Gastroesophageal sphincter (tissue), 4 donors: Measurements from ENCODE around the gene GIMAP8. TPM values are rescaled to one million over a fixed set of nuclear protein-coding genes. Genes with fewer than 3 reads are reported as not detected.

ENCODE experiments used
- ATAC-seq: fragments of 150-250 bp; one replicate; pipeline ENCODE4 v1.9.1; 2016; ENCODE audit warnings: mild to moderate bottlenecking, moderate library complexity
- H3K27ac ChIP-seq, 4 donors: fragments of 200-600 bp; sonication (generic) in 3 of 4; 1 replicate in 3 of 4; 2 replicates in 1 of 4; pipeline ENCODE4 v1.5.1; 2016 to 2019
- H3K27me3 ChIP-seq: fragments of 200-600 bp; sonication (generic); one replicate; pipeline ENCODE4 v1.5.1; 2019
- H3K36me3 ChIP-seq, 2 donors: fragments of 200-600 bp; sonication (generic); one replicate each; pipeline ENCODE4 v1.5.1; 2019; ENCODE audit warnings: control low read depth in 1 of 2
- H3K4me1 ChIP-seq, 3 donors: fragments of 200-600 bp; sonication (generic); 1 replicate in 2 of 3; 2 replicates in 1 of 3; pipeline ENCODE4 v1.5.1; 2016 to 2019; ENCODE audit warnings: control low read depth in 2 of 3
- H3K4me3 ChIP-seq, 2 donors: fragments of 200-600 bp; sonication (generic); one replicate each; pipeline ENCODE4 v1.5.1; 2019; ENCODE audit warnings: mild to moderate bottlenecking in 1 of 2, moderate library complexity in 1 of 2
- H3K9me3 ChIP-seq, 3 donors: fragments of 200-600 bp; sonication (generic); one replicate each; pipeline ENCODE4 v1.5.1; 2017 to 2019; ENCODE audit warnings: control low read depth in 2 of 3
- EP300 ChIP-seq: sonication (generic); formaldehyde crosslinking; IDR thresholded peaks from one replicate; pipeline ENCODE4 v1.6.1; 2017; ENCODE audit warnings: antibody characterized with exemption, mild to moderate bottlenecking
- POLR2A ChIP-seq, 2 donors: fragments of 450-650 bp; IDR thresholded peaks; one replicate each; pipeline ENCODE4 v1.6.1; 2017; ENCODE audit warnings: antibody characterized with exemption in 2 of 2, mild to moderate bottlenecking in 2 of 2, moderate library complexity in 1 of 2
- POLR2AphosphoS5 ChIP-seq: sonication (generic); formaldehyde crosslinking; IDR thresholded peaks from one replicate; pipeline ENCODE4 v1.6.1; 2017; ENCODE audit warnings: antibody characterized with exemption
- WGBS, 2 donors: methylation state at CpG; one replicate each; pipeline ENCODE4 v1.1.5; 2018; ENCODE audit warnings: low coverage in 1 of 2; 5-methylcytosine and 5-hydroxymethylcytosine counted together
- total RNA-seq, 4 donors: library from RNA; depleted of rRNA; stranded (reverse); fragments of >200 nt; gene quantifications; one replicate each; pipeline ENCODE4 v1.1.0, GENCODE V29; 2016
- TF ChIP-seq, protein P1 (sequence below), 4 experiments: fragments of 200-600 bp in 2 of 4; fragments of 450-650 bp in 2 of 4; sonication (generic) in 1 of 4; IDR thresholded peaks; one replicate each; pipeline ENCODE4 v1.5.1; 2017 to 2019; ENCODE audit warnings: antibody characterized with exemption in 4 of 4, mild to moderate bottlenecking in 2 of 4, moderate library complexity in 2 of 4

Gene GIMAP8
- 10 to 100 TPM in 3 of 4 donors, 1 to 10 TPM in 1; 6.1 to 19.1 (median 12.5) TPM for total RNA-seq

DNA sequence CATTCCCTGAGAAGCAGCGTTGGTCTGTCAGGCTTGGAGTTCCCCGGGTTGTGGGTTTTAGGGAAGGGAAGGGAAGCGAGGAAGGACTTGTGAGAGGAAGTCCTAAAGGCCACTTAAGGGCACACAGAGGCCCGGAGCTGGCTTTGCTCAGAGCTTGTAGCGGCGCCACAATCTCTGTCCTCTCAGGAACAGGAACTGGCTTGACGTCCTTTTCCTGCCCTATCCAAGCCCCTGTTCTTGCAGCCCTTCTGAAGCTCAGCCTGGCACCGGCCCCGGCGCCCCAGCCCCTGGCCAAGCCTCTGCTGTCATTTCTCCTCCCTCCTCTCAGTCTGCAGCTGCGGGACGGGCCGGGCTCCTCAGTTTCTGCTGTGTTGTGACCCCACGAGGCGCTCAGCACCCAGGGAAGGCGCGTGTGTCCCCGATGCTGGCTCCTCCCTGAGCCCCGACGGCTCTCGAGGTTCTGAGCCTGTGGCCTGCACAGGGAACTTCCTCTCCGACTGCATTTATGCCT is at the start of gene GIMAP8:
Gene GIMAP8, plus strand, starts transcription at position 140 of the 511 bp plus-strand sequence. CDS start 16,069 bp downstream, outside the sequence.
- no peaks in the 10 kb centered on the region for H3K9me3 ChIP-seq
- ATAC-seq, result peak; percentile 80
- peaks cover 0 to 10% (median 0%) of the 10 kb centered on the region in 3 donors for H3K4me1 ChIP-seq
- 37 to 56% methylated on average over 7 to 10 of the region's 22 CpGs for WGBS, 2 donors
- TF ChIP-seq EP300 (no peak), POLR2AphosphoS5 (no peak), POLR2A (IDR thresholded peaks at IDR 0.05) (peak; percentile 19 to 23)
- TF ChIP-seq, protein P1, sequence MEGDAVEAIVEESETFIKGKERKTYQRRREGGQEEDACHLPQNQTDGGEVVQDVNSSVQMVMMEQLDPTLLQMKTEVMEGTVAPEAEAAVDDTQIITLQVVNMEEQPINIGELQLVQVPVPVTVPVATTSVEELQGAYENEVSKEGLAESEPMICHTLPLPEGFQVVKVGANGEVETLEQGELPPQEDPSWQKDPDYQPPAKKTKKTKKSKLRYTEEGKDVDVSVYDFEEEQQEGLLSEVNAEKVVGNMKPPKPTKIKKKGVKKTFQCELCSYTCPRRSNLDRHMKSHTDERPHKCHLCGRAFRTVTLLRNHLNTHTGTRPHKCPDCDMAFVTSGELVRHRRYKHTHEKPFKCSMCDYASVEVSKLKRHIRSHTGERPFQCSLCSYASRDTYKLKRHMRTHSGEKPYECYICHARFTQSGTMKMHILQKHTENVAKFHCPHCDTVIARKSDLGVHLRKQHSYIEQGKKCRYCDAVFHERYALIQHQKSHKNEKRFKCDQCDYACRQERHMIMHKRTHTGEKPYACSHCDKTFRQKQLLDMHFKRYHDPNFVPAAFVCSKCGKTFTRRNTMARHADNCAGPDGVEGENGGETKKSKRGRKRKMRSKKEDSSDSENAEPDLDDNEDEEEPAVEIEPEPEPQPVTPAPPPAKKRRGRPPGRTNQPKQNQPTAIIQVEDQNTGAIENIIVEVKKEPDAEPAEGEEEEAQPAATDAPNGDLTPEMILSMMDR (IDR thresholded peaks at IDR 0.05), result no peak
- peak within 1 kb of the TSS; percentile 10 to 53 for H3K4me3 ChIP-seq
- no peaks in the 10 kb centered on the region for H3K36me3 ChIP-seq
- peak within 1 kb of the TSS in 3 of 4 donors; percentile 63 to 79 (median 77) for H3K27ac ChIP-seq
- peaks cover 27% of the 10 kb centered on the region for H3K27me3 ChIP-seq

DNA sequence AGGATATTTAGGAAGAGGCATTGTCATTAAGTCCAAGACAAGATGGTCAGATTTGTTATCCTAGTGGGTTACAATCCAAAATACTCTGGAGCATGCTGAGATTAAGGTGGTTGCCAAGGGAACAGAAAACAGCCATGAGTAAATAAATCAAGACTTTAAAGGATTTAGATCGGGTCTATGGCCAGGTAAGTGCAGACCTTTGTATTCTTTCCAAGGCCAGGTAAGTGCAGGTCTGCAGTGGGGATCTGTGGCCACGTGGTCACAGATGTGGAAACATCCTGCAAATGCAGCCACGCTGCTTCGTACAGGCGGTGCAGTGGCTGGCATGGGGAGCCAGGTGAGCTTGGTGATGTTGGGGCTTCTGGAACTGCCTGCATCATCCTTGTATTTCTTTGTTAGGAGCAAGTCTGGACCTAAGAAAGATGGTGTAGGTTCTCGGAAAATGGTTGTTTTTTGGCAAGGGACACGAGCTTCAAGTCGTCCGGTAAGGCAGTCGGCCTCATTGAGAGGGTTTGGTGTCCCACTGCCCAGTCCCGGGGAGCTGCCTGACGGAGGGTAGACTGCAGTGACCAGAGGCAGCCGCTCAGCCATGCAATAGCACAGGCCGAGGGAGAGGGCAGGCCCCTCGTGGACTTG is 49.5 kb upstream of the GIMAP8 start:
- H3K4me3 ChIP-seq, result no peak overlapping the region
- TF ChIP-seq, protein P1 (IDR thresholded peaks at IDR 0.05), result no peak
- TF ChIP-seq EP300, result no peak
- TF ChIP-seq POLR2AphosphoS5, result no peak
- TF ChIP-seq POLR2A (IDR thresholded peaks at IDR 0.05), result no peak
- peaks cover 0 to 22% (median 7%) of the 10 kb centered on the region in 3 donors for H3K4me1 ChIP-seq
- no peak for ATAC-seq
- no peaks in the 10 kb centered on the region for H3K9me3 ChIP-seq
- WGBS, 2 donors, result 86 to 89% methylated on average over 12 to 15 of the region's 15 CpGs
- no peak overlapping the region for H3K27ac ChIP-seq
- H3K36me3 ChIP-seq, result peaks cover 0 to 34% of the 10 kb centered on the region in 2 donors
- H3K27me3 ChIP-seq, result no peaks in the 10 kb centered on the region

DNA sequence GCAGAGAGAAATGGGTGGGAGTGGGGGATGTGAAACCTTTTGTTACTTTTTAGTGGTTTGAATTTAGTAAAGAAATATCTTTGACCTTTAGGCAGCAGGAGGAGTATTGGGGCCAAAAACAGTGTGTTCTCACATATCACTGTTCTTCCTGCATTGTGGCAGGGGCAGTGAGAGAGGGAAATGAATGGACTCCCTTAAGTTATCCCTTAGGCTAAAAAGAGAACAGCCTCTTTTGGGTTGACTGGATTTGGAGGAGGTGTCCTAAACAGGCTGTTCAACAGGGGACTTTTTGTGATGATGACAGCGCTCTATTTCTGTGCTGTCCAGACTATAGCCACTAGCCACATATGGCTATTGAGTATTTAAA is 49.0 kb upstream of the GIMAP8 start:
- no peak for TF ChIP-seq EP300
- TF ChIP-seq, protein P1 (IDR thresholded peaks at IDR 0.05), result no peak
- no peak for TF ChIP-seq POLR2A (IDR thresholded peaks at IDR 0.05)
- TF ChIP-seq POLR2AphosphoS5, result no peak
- ATAC-seq, result no peak
- Histone ChIP-seq H3K4me1 (peaks cover 0 to 27% (median 10%) of the 10 kb centered on the region in 3 donors), H3K36me3 (peaks cover 0 to 28% of the 10 kb centered on the region in 2 donors), H3K9me3 (no peaks in the 10 kb centered on the region), H3K27me3 (no peaks in the 10 kb centered on the region), H3K4me3 (no peak overlapping the region), H3K27ac (no peak overlapping the region)
- WGBS, 2 donors, result 75% methylated on average over 1 of the region's 1 CpG; no CpG with 5 or more reads in 1 of the 2 donors

DNA sequence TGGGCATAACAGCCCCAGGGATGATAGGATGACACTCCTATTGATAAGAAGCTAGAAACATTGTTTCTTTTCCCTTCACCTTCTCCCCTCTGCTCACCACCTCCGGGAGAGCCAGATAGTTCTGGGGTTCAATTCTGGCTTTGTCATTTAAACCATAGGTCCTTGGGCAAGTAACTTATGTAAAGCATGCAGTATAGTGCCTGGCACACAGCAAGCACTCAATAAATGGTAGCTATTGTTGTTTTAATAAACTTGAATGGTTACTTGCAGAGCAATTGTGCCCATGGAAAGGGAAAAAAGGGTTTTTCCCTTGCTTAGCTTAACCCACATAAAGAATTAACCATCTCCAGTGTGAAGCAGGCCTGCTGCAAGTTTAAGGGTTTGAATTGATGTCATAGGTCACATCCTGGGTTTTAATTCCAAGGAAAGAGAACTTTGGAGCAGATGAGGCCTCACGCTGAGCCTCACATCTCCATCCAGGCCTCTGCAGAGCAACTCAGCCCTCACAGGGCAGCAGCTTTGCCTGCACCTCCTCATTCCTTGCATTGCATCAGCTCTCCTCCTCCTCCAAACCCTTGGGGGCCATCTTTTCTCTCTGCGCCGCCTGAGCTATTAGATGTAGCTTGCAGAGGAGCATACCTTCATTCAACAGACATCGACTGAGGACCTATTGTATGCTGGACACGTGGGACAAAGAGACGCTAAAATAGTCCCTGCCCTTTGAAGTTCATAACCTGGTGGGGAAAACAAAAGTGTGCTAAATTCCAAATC is 48.4 kb upstream of the GIMAP8 start:
- Histone ChIP-seq H3K4me3 (no peak overlapping the region), H3K27me3 (no peaks in the 10 kb centered on the region), H3K27ac (no peak overlapping the region), H3K9me3 (no peaks in the 10 kb centered on the region), H3K36me3 (peaks cover 0 to 22% of the 10 kb centered on the region in 2 donors), H3K4me1 (peaks cover 0 to 33% (median 17%) of the 10 kb centered on the region in 3 donors)
- WGBS, 2 donors, result 65 to 93% methylated on average over 2 to 3 of the region's 7 CpGs
- no peak for ATAC-seq
- TF ChIP-seq POLR2A (IDR thresholded peaks at IDR 0.05), result no peak
- TF ChIP-seq POLR2AphosphoS5, result no peak
- TF ChIP-seq, protein P1 (IDR thresholded peaks at IDR 0.05), result no peak
- TF ChIP-seq EP300, result no peak
